Skeletal muscle satellite cell (primary cell): ENCODE data around the gene RAPGEF1.
"Not testable (repeated sequence)": the region's sequence is repeated elsewhere in the genome, so short reads cannot be mapped to it uniquely, and the experiment has no call there.

ENCODE experiments used
- H3K27me3 ChIP-seq: 2 replicates; pipeline ENCODE4 v1.7.0; 2013; ENCODE audit warnings: low read length; ENCODE audit not compliant: control insufficient read depth, insufficient read depth
- H3K36me3 ChIP-seq: 2 replicates; pipeline ENCODE4 v1.7.0; 2013; ENCODE audit warnings: mild to moderate bottlenecking, control low read depth, low read length; ENCODE audit not compliant: insufficient read depth
- H3K4me1 ChIP-seq: 2 replicates; pipeline ENCODE4 v1.7.0; 2013; ENCODE audit warnings: low read length; ENCODE audit not compliant: control insufficient read depth, insufficient read depth
- H3K4me2 ChIP-seq: 2 replicates; pipeline ENCODE4 v1.7.0; 2013; ENCODE audit warnings: mild to moderate bottlenecking, low read length
- H3K4me3 ChIP-seq: 2 replicates; pipeline ENCODE4 v1.7.0; 2013; ENCODE audit warnings: low read length
- H3K9ac ChIP-seq: 2 replicates; pipeline ENCODE4 v1.7.0; 2013; ENCODE audit warnings: mild to moderate bottlenecking, low read depth, low read length, moderate library complexity
- H3K9me3 ChIP-seq: replicated peaks from 2 replicates; pipeline ENCODE4 v1.7.0; 2013; ENCODE audit warnings: mild to moderate bottlenecking, control low read depth, low read length

Gene RAPGEF1

GRCh38 chr9:131693651-131694597 lies 46.0 kb downstream of the RAPGEF1 start:
- H3K27me3 ChIP-seq = no peaks in the 10 kb centered on the region
- peaks cover 24% of the 10 kb centered on the region for H3K4me1 ChIP-seq
- no peaks in the 10 kb centered on the region for H3K9me3 ChIP-seq
- no peaks in the 10 kb centered on the region for H3K36me3 ChIP-seq
- H3K9ac ChIP-seq = no peak overlapping the region
- H3K4me2 ChIP-seq = no peak overlapping the region
- H3K4me3 ChIP-seq = no peak overlapping the region

GRCh38 chr9:131692612-131693562 lies 47.0 kb downstream of the RAPGEF1 start:
- no peaks in the 10 kb centered on the region for H3K27me3 ChIP-seq
- H3K36me3 ChIP-seq = no peaks in the 10 kb centered on the region
- H3K9me3 ChIP-seq = no peaks in the 10 kb centered on the region
- H3K4me2 ChIP-seq = no peak overlapping the region
- H3K4me1 ChIP-seq = peaks cover 14% of the 10 kb centered on the region
- no peak overlapping the region for H3K9ac ChIP-seq
- H3K4me3 ChIP-seq = no peak overlapping the region

GRCh38 chr9:131691969-131692611 lies 47.8 kb downstream of the RAPGEF1 start:
- Histone ChIP-seq H3K4me2 (no peak overlapping the region), H3K36me3 (no peaks in the 10 kb centered on the region), H3K4me1 (peaks cover 6% of the 10 kb centered on the region), H3K27me3 (no peaks in the 10 kb centered on the region), H3K4me3 (no peak overlapping the region), H3K9ac (no peak overlapping the region), H3K9me3 (no peaks in the 10 kb centered on the region)

GRCh38 chr9:131690941-131691573 lies 48.8 kb downstream of the RAPGEF1 start:
- no peak overlapping the region for H3K4me2 ChIP-seq
- H3K27me3 ChIP-seq = no peaks in the 10 kb centered on the region
- no peaks in the 10 kb centered on the region for H3K9me3 ChIP-seq
- no peaks in the 10 kb centered on the region for H3K4me1 ChIP-seq
- no peaks in the 10 kb centered on the region for H3K36me3 ChIP-seq
- H3K4me3 ChIP-seq = no peak overlapping the region
- no peak overlapping the region for H3K9ac ChIP-seq

GRCh38 chr9:131690462-131690861 lies 49.4 kb downstream of the RAPGEF1 start:
- H3K4me2 ChIP-seq = no peak overlapping the region
- no peaks in the 10 kb centered on the region for H3K4me1 ChIP-seq
- H3K4me3 ChIP-seq = no peak overlapping the region
- H3K27me3 ChIP-seq = no peaks in the 10 kb centered on the region
- no peak overlapping the region for H3K9ac ChIP-seq
- H3K36me3 ChIP-seq = no peaks in the 10 kb centered on the region
- no peaks in the 10 kb centered on the region for H3K9me3 ChIP-seq

- H3K4me1 ChIP-seq = no peaks in the 10 kb centered on the region
- no peaks in the 10 kb centered on the region for H3K27me3 ChIP-seq
- no peak overlapping the region for H3K9ac ChIP-seq
- H3K9me3 ChIP-seq = no peaks in the 10 kb centered on the region
- no peaks in the 10 kb centered on the region for H3K36me3 ChIP-seq
- H3K4me2 ChIP-seq = no peak overlapping the region
- H3K4me3 ChIP-seq = no peak overlapping the region
These were observed 51.5 kb downstream of the RAPGEF1 start for GRCh38 chr9:131688377-131688776.

GRCh38 chr9:131685753-131686706 lies 53.8 kb downstream of the RAPGEF1 start:
- Histone ChIP-seq H3K9ac (no peak overlapping the region), H3K27me3 (no peaks in the 10 kb centered on the region), H3K4me2 (no peak overlapping the region), H3K4me1 (no peaks in the 10 kb centered on the region), H3K4me3 (no peak overlapping the region), H3K36me3 (no peaks in the 10 kb centered on the region), H3K9me3 (no peaks in the 10 kb centered on the region)

GRCh38 chr9:131683094-131683493 lies 56.8 kb downstream of the RAPGEF1 start:
- H3K27me3 ChIP-seq, H3K4me2 ChIP-seq, H3K9me3 ChIP-seq, H3K4me3 ChIP-seq, H3K36me3 ChIP-seq, H3K9ac ChIP-seq: not testable (repeated sequence)
- peaks cover 18% of the 10 kb centered on the region for H3K4me1 ChIP-seq

- Histone ChIP-seq H3K4me2 (no peak overlapping the region), H3K4me1 (peaks cover 25% of the 10 kb centered on the region), H3K36me3 (no peaks in the 10 kb centered on the region), H3K9ac (no peak overlapping the region), H3K4me3 (no peak overlapping the region), H3K27me3 (no peaks in the 10 kb centered on the region), H3K9me3 (no peaks in the 10 kb centered on the region)
These were observed 57.6 kb downstream of the RAPGEF1 start for GRCh38 chr9:131682261-131682660.

- H3K4me2 ChIP-seq, H3K27me3 ChIP-seq, H3K4me3 ChIP-seq, H3K36me3 ChIP-seq, H3K9me3 ChIP-seq, H3K9ac ChIP-seq: not testable (repeated sequence)
- peaks cover 29% of the 10 kb centered on the region for H3K4me1 ChIP-seq
These were observed 58.0 kb downstream of the RAPGEF1 start for GRCh38 chr9:131681826-131682225.
